ENCODE data around the gene ERI3.

- TF ChIP-seq CTCF (IDR thresholded peaks at IDR 0.05; ENCODE audit: poor library complexity): no peak
- no peak for TF ChIP-seq EZH2phosphoT487 (IDR thresholded peaks at IDR 0.05; ENCODE audit: low read depth, severe bottlenecking, unreplicated experiment)
- no peak for TF ChIP-seq EZH2 (IDR thresholded peaks at IDR 0.05; ENCODE audit: borderline replicate concordance)
Measured at GRCh38 chr1:44296086-44296485, 59.0 kb downstream of the ERI3 start.
